Hematopoietic multipotent progenitor cell treated with erythropoietin and hydrocortisone succinate and interleukin-3 and kit ligand, for 6 days (in vitro differentiated cells): ENCODE data around the gene OR1K1.
A peak's percentile ranks its signal among the peaks of the same experiment; 100 is the strongest.
"Not testable (repeated sequence)": the region's sequence is repeated elsewhere in the genome, so short reads cannot be mapped to it uniquely, and the experiment has no call there.

ENCODE experiments used
- DNase-seq: peaks from one replicate; pipeline ENCODE4 v3.0.0-alpha.2; 2015

OR1K1 gene

GRCh38 chr9:122814545-122814944, 14.6 kb downstream of the OR1K1 start:
- peak; percentile 23 for DNase-seq

- no peak for DNase-seq
These were observed 15.6 kb downstream of the OR1K1 start for GRCh38 chr9:122815544-122815943.

GRCh38 chr9:122816163-122816867, 16.4 kb downstream of the OR1K1 start:
- peak; percentile 86 for DNase-seq

- DNase-seq: no peak
These were observed 19.4 kb downstream of the OR1K1 start for GRCh38 chr9:122819326-122819725.

- no peak for DNase-seq
These were observed 20.0 kb downstream of the OR1K1 start for GRCh38 chr9:122819791-122820489.

- DNase-seq: no peak
These were observed 20.5 kb downstream of the OR1K1 start for GRCh38 chr9:122820490-122820845.

- peak; percentile 96 for DNase-seq
These were observed 21.5 kb downstream of the OR1K1 start for GRCh38 chr9:122821278-122821943.

GRCh38 chr9:122822056-122822455, 22.1 kb downstream of the OR1K1 start:
- DNase-seq: no peak

- DNase-seq: no peak
These were observed 23.0 kb downstream of the OR1K1 start for GRCh38 chr9:122822938-122823337.

GRCh38 chr9:122827761-122828093, 27.8 kb downstream of the OR1K1 start:
- DNase-seq: peak; percentile 39

- not testable (repeated sequence) for DNase-seq
These were observed 29.0 kb downstream of the OR1K1 start for GRCh38 chr9:122828965-122829284.

GRCh38 chr9:122832194-122832593, 32.3 kb downstream of the OR1K1 start:
- no peak for DNase-seq

GRCh38 chr9:122835313-122835731, 35.4 kb downstream of the OR1K1 start:
- DNase-seq: peak; percentile 47

- no peak for DNase-seq
These were observed 37.4 kb downstream of the OR1K1 start for GRCh38 chr9:122837266-122837850.

- not testable (repeated sequence) for DNase-seq
These were observed 38.5 kb downstream of the OR1K1 start for GRCh38 chr9:122838441-122838840.

GRCh38 chr9:122841501-122841900, 41.6 kb downstream of the OR1K1 start:
- DNase-seq: no peak

GRCh38 chr9:122844137-122844536, 44.2 kb downstream of the OR1K1 start:
- DNase-seq: peak; percentile 25

GRCh38 chr9:122845116-122845515, 45.2 kb downstream of the OR1K1 start:
- no peak for DNase-seq

GRCh38 chr9:122846371-122846940, 46.5 kb downstream of the OR1K1 start:
- no peak for DNase-seq

GRCh38 chr9:122848256-122848943, 48.5 kb downstream of the OR1K1 start:
- no peak for DNase-seq
